Fibroblast of mammary gland (primary cell): Measurements from ENCODE around the gene ELMO1.

Experiments
- DNase-seq: peaks from one replicate; pipeline ENCODE4 v3.0.0-alpha.2; 2010; ENCODE audit warnings: low read depth
- H3K4me3 ChIP-seq: 2 replicates; pipeline ENCODE4 v1.5.1; 2011; ENCODE audit warnings: low read depth, mild to moderate bottlenecking, low read length, moderate library complexity; ENCODE audit not compliant: control insufficient read depth
- CTCF ChIP-seq: conservative IDR thresholded peaks from 2 replicates; pipeline ENCODE4 v1.5.1; 2011; ENCODE audit warnings: low read depth, low read length, inconsistent platforms; ENCODE audit not compliant: control insufficient read depth, insufficient read depth

Gene ELMO1

GRCh38 chr7:36855330-36855729, 593.3 kb downstream of the ELMO1 start:
- no peak for DNase-seq
- H3K4me3 ChIP-seq = no peak overlapping the region
- no peak for TF ChIP-seq CTCF

GRCh38 chr7:36854652-36855051, 594.0 kb downstream of the ELMO1 start:
- no peak for DNase-seq
- TF ChIP-seq CTCF = no peak
- no peak overlapping the region for H3K4me3 ChIP-seq

- DNase-seq = no peak
- no peak for TF ChIP-seq CTCF
- no peak overlapping the region for H3K4me3 ChIP-seq
These were observed 595.7 kb downstream of the ELMO1 start for GRCh38 chr7:36852931-36853330.

GRCh38 chr7:36852017-36852416, 596.6 kb downstream of the ELMO1 start:
- TF ChIP-seq CTCF = no peak
- no peak overlapping the region for H3K4me3 ChIP-seq
- no peak for DNase-seq

- no peak for DNase-seq
- H3K4me3 ChIP-seq = no peak overlapping the region
- TF ChIP-seq CTCF = no peak
These were observed 597.3 kb downstream of the ELMO1 start for GRCh38 chr7:36851382-36851781.

GRCh38 chr7:36847946-36848345, 600.7 kb downstream of the ELMO1 start:
- no peak for DNase-seq
- no peak for TF ChIP-seq CTCF
- H3K4me3 ChIP-seq = no peak overlapping the region

GRCh38 chr7:36844374-36844773, 604.3 kb downstream of the ELMO1 start:
- no peak overlapping the region for H3K4me3 ChIP-seq
- TF ChIP-seq CTCF = no peak

More at GRCh38 chr7:36844374-36844773, 604.3 kb downstream of the ELMO1 start:
- no peak for DNase-seq
